Measurements from ENCODE around the gene KRABD2.
"Not testable (repeated sequence)": the region's sequence is repeated elsewhere in the genome, so short reads cannot be mapped to it uniquely, and the experiment has no call there.

Gene KRABD2

GRCh38 chr17:8376271-8377067 is at the start of gene KRABD2:
Gene KRABD2 (minus strand): TSS chr17:8376704.
- ATAC-seq = peak; percentile 97 to 99

- ATAC-seq = no peak
These were observed 45.1 kb upstream of the KRABD2 start for GRCh38 chr17:8421571-8421970.

- ATAC-seq = no peak
These were observed 43.8 kb upstream of the KRABD2 start for GRCh38 chr17:8420041-8420934.

GRCh38 chr17:8419305-8419704 is 42.8 kb upstream of the KRABD2 start:
- no peak for ATAC-seq

- ATAC-seq = no peak
These were observed 42.0 kb upstream of the KRABD2 start for GRCh38 chr17:8418471-8418870.

GRCh38 chr17:8417806-8418205 is 41.3 kb upstream of the KRABD2 start:
- no peak for ATAC-seq

- no peak for ATAC-seq
These were observed 37.4 kb upstream of the KRABD2 start for GRCh38 chr17:8413938-8414337.

- ATAC-seq = no peak
These were observed 36.8 kb upstream of the KRABD2 start for GRCh38 chr17:8413328-8413727.

GRCh38 chr17:8412089-8412488 is 35.6 kb upstream of the KRABD2 start:
- ATAC-seq = no peak

GRCh38 chr17:8410883-8411238 is 34.4 kb upstream of the KRABD2 start:
- no peak for ATAC-seq

- peak; percentile 60 to 73 for ATAC-seq
These were observed 33.7 kb upstream of the KRABD2 start for GRCh38 chr17:8409966-8410882.

- ATAC-seq = no peak
These were observed 31.9 kb upstream of the KRABD2 start for GRCh38 chr17:8408371-8408770.

- ATAC-seq = no peak
These were observed 29.7 kb upstream of the KRABD2 start for GRCh38 chr17:8406174-8406573.

GRCh38 chr17:8405499-8406016 is 29.1 kb upstream of the KRABD2 start:
- ATAC-seq = no peak

GRCh38 chr17:8402921-8403536 is 26.5 kb upstream of the KRABD2 start:
- ATAC-seq = no peak

- no peak for ATAC-seq
These were observed 24.6 kb upstream of the KRABD2 start for GRCh38 chr17:8401107-8401506.

GRCh38 chr17:8398980-8399379 is 22.5 kb upstream of the KRABD2 start:
- ATAC-seq = no peak

GRCh38 chr17:8397636-8398035 is 21.1 kb upstream of the KRABD2 start, which contains the start of gene RNF222:
Gene RNF222 (minus strand): TSS chr17:8397827. CDS start chr17:8393461, 4,366 bp downstream.
- no peak for ATAC-seq

GRCh38 chr17:8394497-8394896 is 18.0 kb upstream of the KRABD2 start:
- not testable (repeated sequence) for ATAC-seq

GRCh38 chr17:8393470-8394231 is 17.1 kb upstream of the KRABD2 start:
- ATAC-seq = peak; percentile 86 to 88

Measured in activated CD4-positive, CD25-positive, alpha-beta regulatory T cell treated with anti-CD3 and anti-CD28 coated beads, Interleukin-2, amount 50 U/mL, for 24 hours (primary cell).